Smooth muscle cell (in vitro differentiated cells): ENCODE data around the gene TACC3. TPM values are rescaled to one million over a fixed set of nuclear protein-coding genes. Genes with fewer than 3 reads are reported as not detected.

Experiments used
- DNase-seq: peaks from one replicate; lab custom pipeline; 2025; ENCODE audit not compliant: unreplicated experiment; lab: John Stamatoyannopoulos, UW
- H2AFZ ChIP-seq: fragments of 200-600 bp; sonication (generic); 2 replicates; pipeline ENCODE4 v1.6.0; 2016; ENCODE audit warnings: antibody characterized with exemption, low read depth, mild to moderate bottlenecking
- H3F3A ChIP-seq: fragments of 200-600 bp; sonication (generic); 2 replicates; pipeline ENCODE4 v1.6.0; 2017; ENCODE audit warnings: antibody characterized with exemption, low read depth
- H3K27ac ChIP-seq: fragments of 200-600 bp; sonication (generic); 2 replicates; pipeline ENCODE4 v1.5.1; 2016; ENCODE audit warnings: low read depth, mild to moderate bottlenecking
- H3K27me3 ChIP-seq: fragments of 200-600 bp; sonication (generic); 2 replicates; pipeline ENCODE4 v1.6.1; 2016; ENCODE audit warnings: low read depth, mild to moderate bottlenecking
- H3K36me3 ChIP-seq: fragments of 200-600 bp; sonication (generic); 2 replicates; pipeline ENCODE4 v1.5.1; 2016; ENCODE audit warnings: low read depth
- H3K4me1 ChIP-seq: fragments of 200-600 bp; sonication (generic); 2 replicates; pipeline ENCODE4 v1.5.1; 2016; ENCODE audit warnings: low read depth
- H3K4me2 ChIP-seq: fragments of 200-600 bp; sonication (generic); 2 replicates; pipeline ENCODE4 v1.6.0; 2016; ENCODE audit warnings: mild to moderate bottlenecking
- H3K4me3 ChIP-seq: fragments of 200-600 bp; sonication (generic); 2 replicates; pipeline ENCODE4 v1.5.1; 2016; ENCODE audit warnings: mild to moderate bottlenecking
- H3K79me2 ChIP-seq: fragments of 200-600 bp; sonication (generic); 2 replicates; pipeline ENCODE4 v1.6.0; 2016; ENCODE audit warnings: low read depth, mild to moderate bottlenecking
- H3K9ac ChIP-seq: fragments of 200-600 bp; sonication (generic); 2 replicates; pipeline ENCODE4 v1.6.0; 2016; ENCODE audit warnings: low read depth
- H3K9me3 ChIP-seq: fragments of 200-600 bp; sonication (generic); replicated peaks from 2 replicates; pipeline ENCODE4 v1.5.1; 2016; ENCODE audit warnings: low read depth
- H4K20me1 ChIP-seq: fragments of 200-600 bp; sonication (generic); 2 replicates; pipeline ENCODE4 v1.6.0; 2016; ENCODE audit warnings: low read depth
- CTCF ChIP-seq: fragments of 200-600 bp; sonication (generic); IDR thresholded peaks from 2 replicates; pipeline ENCODE4 v1.5.1; 2017; ENCODE audit warnings: borderline replicate concordance, mild to moderate bottlenecking, antibody characterized with exemption; ENCODE audit not compliant: insufficient read depth, poor library complexity, severe bottlenecking
- WGBS: methylation state at CpG from one replicate; pipeline ENCODE4 v1.1.7; 2016; ENCODE audit warnings: low lambda C conversion rate; 5-methylcytosine and 5-hydroxymethylcytosine counted together
- polyA plus RNA-seq: library from polyadenylated mRNA; unstranded; fragments of >200 nt; fragmentation: Nextera tagmentation; extraction: Ambion mirVana; gene quantifications from 2 replicates; pipeline ENCODE4 v1.2.1, GENCODE V29; 2016
- total RNA-seq: library from RNA; depleted of rRNA; stranded (reverse); fragments of >200 nt; gene quantifications from 2 replicates; pipeline ENCODE4 v1.2.3, GENCODE V29; 2014

TACC3 gene
- total and polyA plus RNA-seq, 2 experiments from 2014 or later, result 12.5 to 19.4 TPM

DNA sequence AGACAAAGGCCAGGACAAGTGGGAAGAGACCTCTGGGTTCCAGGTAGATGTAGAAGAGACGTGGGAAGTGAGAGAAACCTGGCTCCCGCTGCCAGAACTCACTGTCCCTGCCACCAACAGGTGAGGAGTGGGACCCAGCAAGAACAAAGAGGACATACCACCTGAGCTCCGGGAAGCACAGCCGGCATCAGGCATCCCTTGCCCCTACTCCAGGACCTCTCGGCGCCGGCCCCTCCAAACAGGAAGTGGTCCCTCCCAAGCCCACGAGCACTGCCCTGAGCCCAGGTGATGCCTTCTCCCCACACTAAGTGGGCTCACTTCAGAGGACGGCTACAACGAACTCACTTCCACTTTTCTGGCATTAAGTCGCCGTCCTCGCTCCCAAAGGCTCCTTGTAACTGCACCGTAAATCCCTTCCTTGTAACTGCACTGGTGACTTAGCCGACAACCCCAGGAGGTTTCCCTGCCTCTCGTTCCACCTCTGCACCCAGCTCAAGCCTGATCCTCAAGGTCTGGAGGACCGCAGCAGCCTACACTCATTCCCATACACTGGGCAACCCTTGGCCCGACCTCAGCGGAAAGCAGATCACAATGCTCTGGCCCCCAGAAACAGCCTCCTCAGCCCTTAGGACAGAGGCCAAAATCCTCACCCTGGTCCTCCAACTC is 46.1 kb upstream of the TACC3 start:
- Histone ChIP-seq H3K4me2 (no peak overlapping the region), H3K36me3 (no peaks in the 10 kb centered on the region), H3F3A (no peaks in the 10 kb centered on the region), H4K20me1 (no peaks in the 10 kb centered on the region), H3K27me3 (no peaks in the 10 kb centered on the region), H3K9ac (no peak overlapping the region), H3K27ac (no peak overlapping the region), H3K79me2 (no peaks in the 10 kb centered on the region), H3K4me1 (no peaks in the 10 kb centered on the region), H3K9me3 (no peaks in the 10 kb centered on the region), H3K4me3 (no peak overlapping the region), H2AFZ (no peak overlapping the region)
- WGBS, result 89% methylated on average over 17 of the region's 19 CpGs
- TF ChIP-seq CTCF, result no peak
- DNase-seq, result no peak

DNA sequence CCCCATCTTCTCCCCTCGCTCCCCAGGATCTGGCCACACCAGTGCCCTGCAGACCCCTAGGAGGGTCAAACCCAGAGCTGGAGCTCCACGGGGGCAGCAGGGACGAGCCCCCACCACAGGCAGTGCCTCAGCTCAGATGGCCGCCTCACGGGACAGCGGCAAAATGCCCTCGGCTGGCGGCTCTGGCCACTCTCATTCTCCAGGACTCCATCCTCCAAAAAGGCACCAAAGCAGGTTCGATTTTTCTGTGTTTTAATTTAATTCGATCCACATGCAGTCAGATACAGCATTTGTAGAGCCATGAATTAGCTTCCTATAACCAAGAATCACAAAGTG is 45.6 kb upstream of the TACC3 start:
- Histone ChIP-seq H3K27me3 (no peaks in the 10 kb centered on the region), H3K27ac (no peak overlapping the region), H4K20me1 (no peaks in the 10 kb centered on the region), H3K79me2 (no peaks in the 10 kb centered on the region), H3K9me3 (no peaks in the 10 kb centered on the region), H3K4me1 (no peaks in the 10 kb centered on the region), H2AFZ (no peak overlapping the region), H3K9ac (no peak overlapping the region), H3F3A (no peaks in the 10 kb centered on the region), H3K4me3 (no peak overlapping the region), H3K36me3 (no peaks in the 10 kb centered on the region), H3K4me2 (no peak overlapping the region)
- WGBS, result 81% methylated on average over 10 of the region's 10 CpGs
- no peak for TF ChIP-seq CTCF
- DNase-seq, result no peak

GRCh38 chr4:1676605-1677525 is 44.5 kb upstream of the TACC3 start:
- Histone ChIP-seq H4K20me1 (no peaks in the 10 kb centered on the region), H3K79me2 (no peaks in the 10 kb centered on the region), H3K9ac (no peak overlapping the region), H3K36me3 (no peaks in the 10 kb centered on the region), H3K4me2 (no peak overlapping the region), H3F3A (no peaks in the 10 kb centered on the region), H3K27me3 (no peaks in the 10 kb centered on the region), H3K9me3 (no peaks in the 10 kb centered on the region), H3K27ac (no peak overlapping the region), H2AFZ (no peak overlapping the region), H3K4me1 (no peaks in the 10 kb centered on the region), H3K4me3 (no peak overlapping the region)
- WGBS, result 86% methylated on average over 25 of the region's 25 CpGs
- no peak for TF ChIP-seq CTCF
- DNase-seq, result no peak
